ENCODE data around the gene GATAD2A.

Gene GATAD2A

DNA sequence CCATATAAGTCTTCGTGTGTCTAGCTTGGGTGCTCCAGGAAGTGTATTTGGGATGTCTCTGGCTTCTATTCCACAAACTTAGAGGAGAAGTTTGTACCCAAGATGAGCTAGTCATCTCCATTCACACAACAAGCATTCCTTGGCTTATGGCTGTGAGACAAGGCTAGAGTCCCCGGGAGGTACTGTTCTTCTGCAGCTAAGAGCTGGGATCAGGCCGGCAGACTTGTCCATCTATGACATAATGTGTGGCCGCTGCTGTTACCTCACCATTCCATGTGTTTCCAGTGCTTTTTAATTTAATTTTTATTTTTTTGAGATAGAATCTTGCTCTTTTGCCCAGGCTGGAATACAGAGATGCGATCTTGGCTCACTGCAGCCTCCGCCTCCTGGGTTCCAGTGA, 20.7 kb downstream of the GATAD2A start:
- Histone ChIP-seq H2AFZ (ENCODE audit: low read depth, low read length) (no peak overlapping the region), H3K4me2 (ENCODE audit: insufficient read depth, low read length) (no peak overlapping the region), H3K27me3 (ENCODE audit: insufficient read depth, low read length, poor library complexity) (no peaks in the 10 kb centered on the region), H4K20me1 (ENCODE audit: insufficient read depth, low read length) (peaks cover 99% of the 10 kb centered on the region), H3K27ac (ENCODE audit: low read length) (no peak overlapping the region), H3K9me3 (ENCODE audit: insufficient read depth, low read length, severe bottlenecking) (no peaks in the 10 kb centered on the region), H3K4me1 (ENCODE audit: insufficient read depth, low read length) (no peaks in the 10 kb centered on the region), H3K4me3 (ENCODE audit: low read depth in 1 of 2, low read length in 2 of 2) (no peak overlapping the region), H3K36me3 (ENCODE audit: insufficient read depth, low read length) (peaks cover 57% of the 10 kb centered on the region), H3K9ac (ENCODE audit: low read depth, low read length) (no peak overlapping the region), H3K79me2 (ENCODE audit: insufficient read depth, low read length) (peaks cover 100% of the 10 kb centered on the region)
- DNase-seq (no peak), ATAC-seq (ENCODE audit: insufficient read depth, low read depth) (no peak)
- TF ChIP-seq EZH2 (IDR thresholded peaks at IDR 0.05; ENCODE audit: borderline replicate concordance, low read depth, low read length, severe bottlenecking): no peak
- TF ChIP-seq, protein P1, sequence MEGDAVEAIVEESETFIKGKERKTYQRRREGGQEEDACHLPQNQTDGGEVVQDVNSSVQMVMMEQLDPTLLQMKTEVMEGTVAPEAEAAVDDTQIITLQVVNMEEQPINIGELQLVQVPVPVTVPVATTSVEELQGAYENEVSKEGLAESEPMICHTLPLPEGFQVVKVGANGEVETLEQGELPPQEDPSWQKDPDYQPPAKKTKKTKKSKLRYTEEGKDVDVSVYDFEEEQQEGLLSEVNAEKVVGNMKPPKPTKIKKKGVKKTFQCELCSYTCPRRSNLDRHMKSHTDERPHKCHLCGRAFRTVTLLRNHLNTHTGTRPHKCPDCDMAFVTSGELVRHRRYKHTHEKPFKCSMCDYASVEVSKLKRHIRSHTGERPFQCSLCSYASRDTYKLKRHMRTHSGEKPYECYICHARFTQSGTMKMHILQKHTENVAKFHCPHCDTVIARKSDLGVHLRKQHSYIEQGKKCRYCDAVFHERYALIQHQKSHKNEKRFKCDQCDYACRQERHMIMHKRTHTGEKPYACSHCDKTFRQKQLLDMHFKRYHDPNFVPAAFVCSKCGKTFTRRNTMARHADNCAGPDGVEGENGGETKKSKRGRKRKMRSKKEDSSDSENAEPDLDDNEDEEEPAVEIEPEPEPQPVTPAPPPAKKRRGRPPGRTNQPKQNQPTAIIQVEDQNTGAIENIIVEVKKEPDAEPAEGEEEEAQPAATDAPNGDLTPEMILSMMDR (IDR thresholded peaks at IDR 0.05; ENCODE audit: borderline replicate concordance, extremely low read depth, low read length, poor library complexity, severe bottlenecking): no peak

DNA sequence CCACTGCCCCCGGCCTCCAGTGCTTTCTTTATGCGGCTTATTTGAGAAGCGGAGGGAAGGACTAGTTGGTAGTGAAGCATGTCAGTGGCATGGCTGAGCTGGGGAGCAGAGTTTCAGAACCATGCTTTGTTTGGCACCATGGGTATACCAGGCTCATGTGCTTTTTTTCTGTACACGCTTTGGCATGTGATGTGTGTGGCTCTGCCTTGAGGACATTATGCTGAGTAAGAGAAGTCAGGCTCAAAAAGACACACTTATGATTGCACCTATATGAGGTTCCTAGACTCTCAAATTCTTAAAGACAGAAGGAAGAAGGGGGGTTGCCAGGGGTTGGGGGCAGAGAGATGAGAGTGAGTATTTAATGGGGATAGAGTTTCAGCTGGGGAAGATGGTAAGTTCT, 21.3 kb downstream of the GATAD2A start:
- H3K9ac ChIP-seq (ENCODE audit: low read depth, low read length): no peak overlapping the region
- no peaks in the 10 kb centered on the region for H3K9me3 ChIP-seq (ENCODE audit: insufficient read depth, low read length, severe bottlenecking)
- ATAC-seq (ENCODE audit: insufficient read depth, low read depth): no peak
- H4K20me1 ChIP-seq (ENCODE audit: insufficient read depth, low read length): peaks cover 98% of the 10 kb centered on the region
- H3K4me2 ChIP-seq (ENCODE audit: insufficient read depth, low read length): no peak overlapping the region
- H2AFZ ChIP-seq (ENCODE audit: low read depth, low read length): no peak overlapping the region
- no peaks in the 10 kb centered on the region for H3K27me3 ChIP-seq (ENCODE audit: insufficient read depth, low read length, poor library complexity)
- H3K4me1 ChIP-seq (ENCODE audit: insufficient read depth, low read length): no peaks in the 10 kb centered on the region
- TF ChIP-seq, protein P1 (IDR thresholded peaks at IDR 0.05; ENCODE audit: borderline replicate concordance, extremely low read depth, low read length, poor library complexity, severe bottlenecking): no peak
- TF ChIP-seq EZH2 (IDR thresholded peaks at IDR 0.05; ENCODE audit: borderline replicate concordance, low read depth, low read length, severe bottlenecking): no peak
- no peak for DNase-seq
- no peak overlapping the region for H3K27ac ChIP-seq (ENCODE audit: low read length)
- H3K36me3 ChIP-seq (ENCODE audit: insufficient read depth, low read length): peaks cover 52% of the 10 kb centered on the region
- H3K4me3 ChIP-seq (ENCODE audit: low read depth in 1 of 2, low read length in 2 of 2): no peak overlapping the region
- H3K79me2 ChIP-seq (ENCODE audit: insufficient read depth, low read length): peaks cover 100% of the 10 kb centered on the region

DNA sequence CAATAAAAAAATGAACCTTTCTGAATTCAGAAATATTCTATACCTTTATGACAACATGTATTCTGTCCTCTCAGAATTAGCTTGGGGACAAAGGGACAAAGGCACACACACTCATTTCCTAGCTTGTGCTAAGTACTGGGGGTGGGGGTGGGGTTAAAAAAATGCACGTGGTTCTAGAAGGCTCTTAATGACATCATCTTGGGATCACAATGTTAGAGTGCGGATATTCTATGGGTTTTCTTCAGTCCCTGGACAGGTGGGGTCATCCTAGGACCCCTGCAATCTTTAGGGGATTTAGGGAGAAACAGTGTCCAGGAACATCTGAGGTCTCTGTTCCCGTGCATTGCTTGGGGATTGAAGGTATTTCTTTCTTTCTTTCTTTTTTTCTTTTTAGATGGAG, 21.8 kb downstream of the GATAD2A start:
- Histone ChIP-seq H3K27me3 (ENCODE audit: insufficient read depth, low read length, poor library complexity) (no peaks in the 10 kb centered on the region), H4K20me1 (ENCODE audit: insufficient read depth, low read length) (peaks cover 98% of the 10 kb centered on the region), H3K27ac (ENCODE audit: low read length) (no peak overlapping the region), H2AFZ (ENCODE audit: low read depth, low read length) (no peak overlapping the region), H3K4me3 (ENCODE audit: low read depth in 1 of 2, low read length in 2 of 2) (no peak overlapping the region), H3K4me1 (ENCODE audit: insufficient read depth, low read length) (no peaks in the 10 kb centered on the region), H3K4me2 (ENCODE audit: insufficient read depth, low read length) (no peak overlapping the region), H3K9ac (ENCODE audit: low read depth, low read length) (no peak overlapping the region), H3K9me3 (ENCODE audit: insufficient read depth, low read length, severe bottlenecking) (no peaks in the 10 kb centered on the region), H3K79me2 (ENCODE audit: insufficient read depth, low read length) (peaks cover 100% of the 10 kb centered on the region), H3K36me3 (ENCODE audit: insufficient read depth, low read length) (peaks cover 49% of the 10 kb centered on the region)
- no peak for TF ChIP-seq EZH2 (IDR thresholded peaks at IDR 0.05; ENCODE audit: borderline replicate concordance, low read depth, low read length, severe bottlenecking)
- ATAC-seq (ENCODE audit: insufficient read depth, low read depth): no peak
- DNase-seq: no peak

DNA sequence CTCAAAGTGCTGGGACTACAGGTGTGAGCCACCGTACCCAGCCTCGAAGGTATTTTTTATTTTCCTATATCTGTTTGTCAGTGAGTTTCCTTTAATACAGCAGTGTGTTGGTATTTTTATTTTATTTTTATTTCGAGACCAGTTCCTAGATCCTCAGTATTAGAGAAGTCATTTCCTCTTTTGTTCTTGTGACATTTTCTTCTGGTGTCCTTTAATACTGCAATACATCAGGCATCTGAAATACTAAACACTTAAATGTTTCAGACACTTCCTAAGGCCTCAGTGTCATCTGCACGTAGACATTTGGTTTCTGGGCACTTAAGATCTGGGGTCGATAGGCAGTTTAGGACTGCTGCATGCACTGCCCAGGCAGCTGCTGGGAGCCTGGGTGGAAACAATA, 22.5 kb downstream of the GATAD2A start:
- no peaks in the 10 kb centered on the region for H3K27me3 ChIP-seq (ENCODE audit: insufficient read depth, low read length, poor library complexity)
- no peaks in the 10 kb centered on the region for H3K9me3 ChIP-seq (ENCODE audit: insufficient read depth, low read length, severe bottlenecking)
- TF ChIP-seq EZH2 (IDR thresholded peaks at IDR 0.05; ENCODE audit: borderline replicate concordance, low read depth, low read length, severe bottlenecking): no peak
- TF ChIP-seq, protein P1 (IDR thresholded peaks at IDR 0.05; ENCODE audit: borderline replicate concordance, extremely low read depth, low read length, poor library complexity, severe bottlenecking): no peak
- H3K4me3 ChIP-seq (ENCODE audit: low read depth in 1 of 2, low read length in 2 of 2): no peak overlapping the region
- H2AFZ ChIP-seq (ENCODE audit: low read depth, low read length): no peak overlapping the region
- ATAC-seq (ENCODE audit: insufficient read depth, low read depth): no peak
- no peaks in the 10 kb centered on the region for H3K4me1 ChIP-seq (ENCODE audit: insufficient read depth, low read length)
- peaks cover 100% of the 10 kb centered on the region for H3K79me2 ChIP-seq (ENCODE audit: insufficient read depth, low read length)
- H3K36me3 ChIP-seq (ENCODE audit: insufficient read depth, low read length): peaks cover 47% of the 10 kb centered on the region
- no peak for DNase-seq
- no peak overlapping the region for H3K27ac ChIP-seq (ENCODE audit: low read length)
- H3K9ac ChIP-seq (ENCODE audit: low read depth, low read length): no peak overlapping the region
- H3K4me2 ChIP-seq (ENCODE audit: insufficient read depth, low read length): no peak overlapping the region
- H4K20me1 ChIP-seq (ENCODE audit: insufficient read depth, low read length): peaks cover 99% of the 10 kb centered on the region

Data from DND-41 (cell line).